Activated CD8-positive, alpha-beta T cell treated with anti-CD3 and anti-CD28 coated beads for 36 hours (primary cell): ENCODE results near the gene AKR1A1. TPM values are rescaled to one million over a fixed set of nuclear protein-coding genes. Genes with fewer than 3 reads are reported as not detected.
A peak's percentile ranks its signal among the peaks of the same experiment; 100 is the strongest.
"Not testable (repeated sequence)": the region's sequence is repeated elsewhere in the genome, so short reads cannot be mapped to it uniquely, and the experiment has no call there.

Source experiments
- ATAC-seq: fragments of 200-7000 bp; cut with Tn5 transposase; one replicate; pipeline ENCODE4 v1.10.0; 2021; ENCODE audit warnings: mild to moderate bottlenecking, moderate library complexity
- CTCF ChIA-PET: fragments of 350-600 bp; sonication (Branson Sonifier 250); formaldehyde crosslinking; loops from one replicate; lab custom pipeline; 2021; ENCODE audit warnings: antibody characterized with exemption; lab: Charles Lee
- POLR2A ChIA-PET: fragments of 350-600 bp; sonication (Branson Sonifier 250); formaldehyde crosslinking; loops from one replicate; lab custom pipeline; 2021; ENCODE audit warnings: antibody characterized with exemption; lab: Charles Lee
- DNase-seq: peaks from one replicate; pipeline ENCODE4 v3.0.0-alpha.2; 2020
- H3K27ac Mint-ChIP-seq: one replicate; pipeline ENCODE4 v1.8.0; 2021; ENCODE audit warnings: mild to moderate bottlenecking, mixed read lengths
- H3K27me3 Mint-ChIP-seq: one replicate; pipeline ENCODE4 v1.8.0; 2021; ENCODE audit warnings: mixed read lengths
- H3K36me3 Mint-ChIP-seq: one replicate; pipeline ENCODE4 v1.8.0; 2021; ENCODE audit warnings: low read depth, mixed read lengths
- H3K4me1 Mint-ChIP-seq: one replicate; pipeline ENCODE4 v1.8.0; 2021; ENCODE audit warnings: low read depth, mixed read lengths
- H3K4me3 Mint-ChIP-seq: one replicate; pipeline ENCODE4 v1.8.0; 2021; ENCODE audit warnings: mild to moderate bottlenecking, moderate library complexity, mixed read lengths
- H3K9me3 Mint-ChIP-seq: one replicate; pipeline ENCODE4 v1.8.0; 2021; ENCODE audit warnings: mixed read lengths
- CTCF ChIP-seq: fragments of 200-600 bp; IDR thresholded peaks from one replicate; pipeline ENCODE4 v1.8.0; 2022; ENCODE audit warnings: antibody characterized with exemption, mild to moderate bottlenecking
- intact Hi-C: fragments of 100-400 bp; cut with micrococcal nuclease; formaldehyde crosslinking; loops from one replicate; pipeline ENCODE4 v1.10.0; 2022
- total RNA-seq, 2 experiments: library from RNA; stranded (reverse); gene quantifications; one replicate each; pipeline ENCODE4 v1.2.3, GENCODE V29; 2021

AKR1A1 gene
- total RNA-seq, 2 experiments from 2014 or later: 184 to 186 TPM

- TF ChIP-seq CTCF: no peak
- no peak for DNase-seq
- H3K4me1 Mint-ChIP-seq: peaks cover 49% of the 10 kb centered on the region
- no peaks in the 10 kb centered on the region for H3K27me3 Mint-ChIP-seq
- peak overlapping the region; percentile 97 for H3K4me3 Mint-ChIP-seq
- H3K36me3 Mint-ChIP-seq: peaks cover 50% of the 10 kb centered on the region
- no peak for ATAC-seq
- intact Hi-C loops: loop anchor here (5.0 kb wide), 1 partner anchor 33 kb away; the partner anchor contains the start of gene AKR1A1
- H3K27ac Mint-ChIP-seq: peak overlapping the region; percentile 67
- CTCF ChIA-PET: interaction anchor here (1.0 to 8.3 kb wide), 2 partner anchors 11 to 50 kb away, joined by 3 to 68 read pairs; no protein-coding TSS in a partner anchor
- H3K9me3 Mint-ChIP-seq: no peaks in the 10 kb centered on the region
- POLR2A ChIA-PET: interaction anchor here (0.6 to 4.1 kb wide), 12 partner anchors 8 to 72 kb away, joined by 3 to 21 read pairs (median 5); partner anchors contain the start of genes AKR1A1 and NASP
Observed at GRCh38 chr1:45518910-45519309, 31.7 kb upstream of the AKR1A1 start.

GRCh38 chr1:45519774-45520173, 30.9 kb upstream of the AKR1A1 start:
- peak overlapping the region; percentile 97 for H3K4me3 Mint-ChIP-seq
- not testable (repeated sequence) for H3K27me3 Mint-ChIP-seq, H3K9me3 Mint-ChIP-seq, ATAC-seq, DNase-seq
- intact Hi-C loops: loop anchor here (5.0 kb wide), 2 partner anchors 33 to 63 kb away; partner anchors contain the start of genes AKR1A1 and NASP
- ChIA-PET POLR2A (interaction anchor here (1.1 to 4.5 kb wide), 7 partner anchors 9 to 31 kb away, joined by 3 to 64 read pairs (median 19); partner anchors contain the start of gene AKR1A1), CTCF (interaction anchor here (8.3 kb wide), 1 partner anchor 49 kb away, joined by 68 read pairs; no protein-coding TSS in a partner anchor)
- peaks cover 43% of the 10 kb centered on the region for H3K36me3 Mint-ChIP-seq
- H3K27ac Mint-ChIP-seq: peak overlapping the region; percentile 11
- H3K4me1 Mint-ChIP-seq: peaks cover 49% of the 10 kb centered on the region

DNA sequence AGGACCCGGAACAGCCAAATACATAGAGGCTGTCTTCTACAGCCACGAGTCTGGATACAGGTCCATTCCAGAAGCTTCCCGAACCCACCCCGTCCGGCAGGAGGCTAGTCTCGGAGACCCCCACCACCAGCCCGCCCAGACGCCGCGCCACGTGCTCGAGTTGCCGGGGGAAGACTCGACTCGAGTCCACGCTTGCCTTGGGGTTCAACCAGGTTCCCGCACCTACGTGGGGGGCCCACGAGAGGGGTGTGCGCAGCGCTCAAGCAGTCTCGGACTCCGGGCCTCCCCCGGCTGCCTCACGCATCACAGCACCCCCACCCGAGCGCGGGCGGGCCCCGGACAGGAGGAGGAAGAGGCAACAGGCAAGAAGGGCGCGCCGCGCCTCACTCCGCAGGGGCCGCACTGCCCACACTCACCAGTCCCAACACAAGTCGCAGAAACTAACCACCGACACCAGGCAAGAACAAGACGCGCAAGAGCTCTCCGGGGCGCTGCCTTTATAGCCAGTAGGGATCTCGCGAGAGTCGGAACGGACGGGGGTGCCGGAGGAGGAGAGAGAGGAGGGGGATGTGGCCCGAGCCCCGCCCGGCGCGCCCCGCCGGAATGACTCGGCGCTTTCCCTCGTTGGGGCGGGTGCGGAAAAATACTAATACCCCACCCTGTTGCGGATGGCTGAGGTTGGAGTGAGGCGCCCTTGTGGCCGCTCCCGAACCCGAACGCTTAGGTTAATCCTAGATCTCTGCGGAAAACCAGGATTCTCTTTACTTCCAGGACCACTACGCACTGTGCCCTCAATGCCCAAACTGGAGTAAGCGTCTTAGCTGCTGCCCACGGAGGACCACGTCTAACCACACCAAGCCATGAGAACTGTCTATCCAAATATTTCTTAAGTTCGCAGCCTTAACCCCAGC, 29.0 kb upstream of the AKR1A1 start, which contains the start of gene PRDX1:
Gene PRDX1 (minus strand): TSS at position 472 of the 911 bp plus-strand sequence. CDS start 2,841 bp downstream, outside the sequence.
- TF ChIP-seq CTCF: no peak
- Mint-ChIP-seq H3K4me3 (peak within 1 kb of the TSS; percentile 97), H3K36me3 (peaks cover 26% of the 10 kb centered on the region), H3K9me3 (no peaks in the 10 kb centered on the region), H3K27ac (peak within 1 kb of the TSS; percentile 95), H3K27me3 (peaks cover 1% of the 10 kb centered on the region), H3K4me1 (peaks cover 38% of the 10 kb centered on the region)
- POLR2A ChIA-PET: interaction anchor here (0.6 to 4.7 kb wide), 47 partner anchors 8 to 900 kb away, joined by 3 to 85 read pairs (median 4); partner anchors contain the start of genes AKR1A1, CCDC163, CCDC17 and GPBP1L1
- intact Hi-C loops: loop anchor here (5.0 kb wide), 1 partner anchor 61 kb away; the partner anchor contains the start of gene NASP
- DNase-seq (peak; percentile 96), ATAC-seq (peak; percentile 92)
- CTCF ChIA-PET: interaction anchor here (1.1 to 8.3 kb wide), 6 partner anchors 9 to 47 kb away, joined by 3 to 68 read pairs (median 4); partner anchors contain the start of gene AKR1A1

DNA sequence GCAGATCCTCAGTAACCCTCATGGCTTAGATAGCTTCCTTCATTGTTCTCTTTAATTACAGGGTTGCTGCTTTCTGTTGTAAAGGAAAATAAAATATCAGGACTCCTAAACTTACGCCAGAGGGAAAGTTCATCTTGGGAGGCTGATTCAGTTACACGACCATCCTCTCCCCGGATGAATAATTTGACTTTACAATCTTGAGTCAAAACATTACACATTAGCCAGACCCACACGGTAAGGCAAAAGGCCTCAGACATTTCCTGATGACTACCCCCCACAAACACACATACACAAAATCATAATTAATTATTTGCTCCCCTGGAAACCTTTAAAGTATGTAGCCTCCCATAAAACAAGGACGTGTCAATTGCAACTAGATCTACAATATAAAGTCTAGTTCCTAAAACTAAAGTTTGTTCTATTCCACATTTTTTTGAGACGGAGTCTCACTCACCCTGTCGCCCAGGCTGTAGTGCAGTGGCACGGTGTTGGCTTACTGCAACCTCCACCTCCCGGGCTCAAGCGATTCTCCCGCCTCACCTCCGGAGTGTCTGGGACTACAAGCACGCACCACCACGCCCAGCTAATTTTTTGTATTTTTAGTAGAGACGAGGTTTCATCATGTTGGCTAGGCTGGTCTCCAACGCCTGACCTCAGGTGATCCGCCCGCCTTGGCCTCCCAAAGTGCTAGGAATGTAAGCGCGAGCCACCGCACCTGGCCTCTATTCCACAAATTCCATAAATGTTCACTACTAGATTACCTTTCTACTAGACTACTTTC, 28.1 kb upstream of the AKR1A1 start:
- Mint-ChIP-seq H3K4me1 (peaks cover 32% of the 10 kb centered on the region), H3K27me3 (peaks cover 1% of the 10 kb centered on the region), H3K4me3 (peak overlapping the region; percentile 97), H3K27ac (peak overlapping the region; percentile 95), H3K9me3 (no peaks in the 10 kb centered on the region), H3K36me3 (peaks cover 20% of the 10 kb centered on the region)
- POLR2A ChIA-PET: interaction anchor here (0.6 to 4.7 kb wide), 40 partner anchors 10 to 901 kb away, joined by 3 to 85 read pairs (median 4); partner anchors contain the start of genes AKR1A1, CCDC163, CCDC17 and GPBP1L1
- intact Hi-C loops: loop anchor here (5.0 kb wide), 1 partner anchor 60 kb away; the partner anchor contains the start of gene NASP
- peak; percentile 15 for ATAC-seq
- CTCF ChIA-PET: interaction anchor here (1.2 to 8.3 kb wide), 6 partner anchors 10 to 222 kb away, joined by 3 to 68 read pairs (median 4); partner anchors contain the start of gene AKR1A1
- TF ChIP-seq CTCF: no peak
- DNase-seq: peak; percentile 34

- CTCF ChIA-PET: interaction anchor here (0.9 to 1.6 kb wide), 4 partner anchors 10 to 223 kb away, joined by 3 to 4 read pairs (median 3); no protein-coding TSS in a partner anchor
- H3K27me3 Mint-ChIP-seq, ATAC-seq, H3K9me3 Mint-ChIP-seq, H3K4me3 Mint-ChIP-seq, DNase-seq: not testable (repeated sequence)
- intact Hi-C loops: loop anchor here (5.0 kb wide), 1 partner anchor 59 kb away; the partner anchor contains the start of gene NASP
- POLR2A ChIA-PET: interaction anchor here (2.9 to 4.7 kb wide), 6 partner anchors 13 to 793 kb away, joined by 9 to 85 read pairs (median 58); partner anchors contain the start of genes AKR1A1, NASP and RNU5D-1
- H3K27ac Mint-ChIP-seq: peak overlapping the region; percentile 20
- peaks cover 32% of the 10 kb centered on the region for H3K4me1 Mint-ChIP-seq
- H3K36me3 Mint-ChIP-seq: peaks cover 18% of the 10 kb centered on the region
Observed at GRCh38 chr1:45523516-45523915, 27.1 kb upstream of the AKR1A1 start.

DNA sequence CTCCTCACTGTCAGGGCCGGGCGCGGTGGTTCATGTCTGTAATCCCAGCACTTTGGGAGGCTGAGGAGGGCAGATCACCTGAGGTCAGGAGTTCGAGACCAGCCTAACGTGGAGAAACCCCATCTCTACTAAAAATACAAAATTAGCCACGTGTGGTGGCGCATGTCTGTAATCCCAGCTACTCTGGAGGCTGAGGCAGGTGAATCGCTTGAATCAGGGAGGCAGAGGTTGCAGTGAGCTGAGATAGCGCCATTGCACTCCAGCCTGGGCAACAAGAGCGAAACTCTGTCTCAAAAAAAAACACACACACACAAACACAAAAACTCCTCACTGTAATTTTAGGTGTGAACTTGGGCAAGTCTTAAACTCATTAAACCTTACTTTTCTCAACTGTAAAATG, 26.7 kb upstream of the AKR1A1 start:
- ATAC-seq, H3K9me3 Mint-ChIP-seq, H3K27ac Mint-ChIP-seq, H3K4me3 Mint-ChIP-seq, DNase-seq, H3K27me3 Mint-ChIP-seq: not testable (repeated sequence)
- ChIA-PET POLR2A (interaction anchor here (1.2 to 4.7 kb wide), 5 partner anchors 15 to 802 kb away, joined by 4 to 85 read pairs (median 53); partner anchors contain the start of genes AKR1A1 and NASP), CTCF (interaction anchor here (0.9 to 2.3 kb wide), 4 partner anchors 8 to 35 kb away, joined by 3 to 4 read pairs (median 4); no protein-coding TSS in a partner anchor)
- intact Hi-C loops: loop anchor here (5.0 kb wide), 1 partner anchor 58 kb away; the partner anchor contains the start of gene NASP
- Mint-ChIP-seq H3K36me3 (peaks cover 13% of the 10 kb centered on the region), H3K4me1 (peaks cover 27% of the 10 kb centered on the region)
